Measurements from ENCODE around the gene MUC2. TPM values are rescaled to one million over a fixed set of nuclear protein-coding genes. Genes with fewer than 3 reads are reported as not detected.

The MUC2 gene
- total RNA-seq (1,000 to 10,000 TPM in 1 of 5 donors, 1 to 10 TPM in 1, under 1 TPM in 3; under 0.01 to 1,040 (median 0.45) TPM), polyA plus RNA-seq (not detected)
- long read RNA-seq, donor 1, result 0 reads
- long read RNA-seq, donor 2, result 0 reads
- long read RNA-seq, donor 3, result 0 reads
- long read RNA-seq, donor 4, result 0 reads
- long read RNA-seq, donor 5, result 0 reads
- long read RNA-seq, donor 6, result 0 reads
- long read RNA-seq, donor 7, result 0 reads
- long read RNA-seq, donor 8, result 0 reads
- long read RNA-seq, donor 9, result 0 reads
- long read RNA-seq, donor 10, result 0 reads

DNA sequence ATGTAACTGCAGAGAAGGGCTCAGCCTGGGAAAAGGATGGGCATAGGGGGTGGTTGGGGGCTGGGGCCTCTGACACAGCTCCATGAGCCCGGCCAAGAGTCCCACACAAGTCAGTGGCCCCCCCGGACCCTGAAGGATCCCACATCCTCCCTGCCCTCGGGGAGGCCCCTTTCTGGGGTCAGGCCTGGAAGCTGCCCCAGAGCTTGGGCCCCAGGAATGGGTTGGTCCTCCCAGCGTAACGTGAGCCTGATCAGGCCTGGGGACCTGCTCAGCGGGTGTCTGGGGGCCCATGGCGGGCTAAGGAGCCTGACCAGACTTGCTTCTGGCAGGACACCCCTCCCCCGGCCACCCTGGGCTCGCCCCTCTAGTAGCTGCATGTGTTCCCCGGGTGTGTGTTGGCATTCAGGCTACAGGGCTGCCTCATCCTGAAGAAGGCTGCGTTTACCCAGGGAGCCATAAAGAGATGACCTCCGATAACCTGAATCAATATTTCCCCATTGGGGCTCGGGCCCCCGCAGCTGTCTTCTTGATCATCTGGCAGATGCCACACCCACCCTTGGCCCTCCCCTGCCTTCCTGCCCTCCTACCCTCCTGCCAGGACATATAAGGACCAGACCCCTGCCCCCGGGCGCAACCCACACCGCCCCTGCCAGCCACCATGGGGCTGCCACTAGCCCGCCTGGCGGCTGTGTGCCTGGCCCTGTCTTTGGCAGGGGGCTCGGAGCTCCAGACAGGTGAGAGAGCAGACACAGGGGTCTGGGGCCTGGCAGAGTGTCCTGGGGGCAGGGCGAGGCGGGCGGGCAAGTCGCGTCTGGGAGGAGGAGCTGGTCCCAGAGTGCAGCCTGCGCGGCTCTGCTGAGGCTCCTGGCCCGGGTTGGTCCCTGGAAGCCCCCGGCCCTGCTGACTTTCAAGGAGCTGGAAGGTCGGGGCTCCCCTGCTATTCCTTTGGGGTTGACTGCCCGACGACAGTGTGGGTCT lies at the start of gene MUC2:
TSS of gene MUC2 (plus strand) at position 631 of the 978 bp plus-strand sequence.
- DNase-seq, result no peak
- 76 to 81% (median 77%) methylated on average over 17 to 32 of the region's 32 CpGs for WGBS, 5 donors
- H3K27ac ChIP-seq, result peak within 1 kb of the TSS in 1 of 5 donors; percentile 23

DNA sequence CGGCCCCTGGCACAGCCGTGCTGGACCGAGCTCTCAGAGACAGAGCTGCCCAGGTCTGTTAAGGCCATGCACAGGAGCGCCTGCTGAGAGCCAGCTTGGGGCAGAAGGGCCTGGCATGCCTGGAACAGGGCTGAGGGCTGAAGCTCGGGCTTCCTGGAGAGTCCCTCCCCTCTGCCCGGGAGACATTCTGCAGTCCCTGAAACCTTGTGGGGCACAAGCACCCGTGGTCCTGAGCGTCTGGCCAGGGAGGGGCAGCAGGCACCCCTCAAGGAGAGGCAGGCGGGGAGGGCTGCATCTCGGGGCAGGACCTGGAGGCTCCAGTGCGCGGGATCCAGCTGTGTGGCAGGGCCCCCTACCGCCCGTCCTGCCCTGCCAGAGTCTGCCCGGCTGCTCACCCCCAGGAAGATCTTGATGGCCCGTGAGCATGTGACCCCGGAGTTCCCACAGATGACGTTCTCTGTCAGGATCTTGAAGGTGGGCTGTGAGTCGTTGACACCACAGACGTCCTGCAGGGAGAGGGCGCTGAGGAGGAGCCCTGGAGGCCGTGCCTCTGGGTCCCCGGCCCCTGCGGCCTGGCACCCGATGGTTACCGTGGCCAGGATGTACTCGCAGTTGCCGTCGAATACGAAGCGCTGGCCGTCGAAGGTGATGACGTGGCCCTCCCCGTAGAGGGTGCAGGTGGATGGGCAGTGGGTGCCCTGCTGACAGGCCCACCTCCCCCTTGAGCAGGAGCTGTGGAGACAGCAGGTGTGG lies 49.1 kb upstream of the MUC2 start:
- no peak for TF ChIP-seq POLR2A (IDR thresholded peaks at IDR 0.05)
- peak in 1 of 3 donors; percentile 2 for TF ChIP-seq POLR2AphosphoS5 (IDR thresholded peaks at IDR 0.05)
- peaks cover 0 to 32% (median 12%) of the 10 kb centered on the region in 4 donors for H3K36me3 ChIP-seq
- intact Hi-C loops (cut with DNase I; ENCODE audit: low total_unique reads), result no loop called here
- no peak overlapping the region for H3K27ac ChIP-seq
- no peak for DNase-seq
- 50 to 69% (median 66%) methylated on average over 21 to 35 of the region's 35 CpGs for WGBS, 5 donors
- H3K9me3 ChIP-seq, result no peaks in the 10 kb centered on the region
- no peaks in the 10 kb centered on the region for H3K4me1 ChIP-seq
- H3K27me3 ChIP-seq, result peaks cover 0 to 71% (median 0%) of the 10 kb centered on the region in 3 donors
- H3K4me3 ChIP-seq, result no peak overlapping the region

More for the DNA sequence above, at the start of gene MUC2:
- TF ChIP-seq POLR2A (IDR thresholded peaks at IDR 0.05), result no peak
- no peak for TF ChIP-seq EP300 (IDR thresholded peaks at IDR 0.05)
- no peak for TF ChIP-seq POLR2AphosphoS5 (IDR thresholded peaks at IDR 0.05)
- TF ChIP-seq, protein P1, sequence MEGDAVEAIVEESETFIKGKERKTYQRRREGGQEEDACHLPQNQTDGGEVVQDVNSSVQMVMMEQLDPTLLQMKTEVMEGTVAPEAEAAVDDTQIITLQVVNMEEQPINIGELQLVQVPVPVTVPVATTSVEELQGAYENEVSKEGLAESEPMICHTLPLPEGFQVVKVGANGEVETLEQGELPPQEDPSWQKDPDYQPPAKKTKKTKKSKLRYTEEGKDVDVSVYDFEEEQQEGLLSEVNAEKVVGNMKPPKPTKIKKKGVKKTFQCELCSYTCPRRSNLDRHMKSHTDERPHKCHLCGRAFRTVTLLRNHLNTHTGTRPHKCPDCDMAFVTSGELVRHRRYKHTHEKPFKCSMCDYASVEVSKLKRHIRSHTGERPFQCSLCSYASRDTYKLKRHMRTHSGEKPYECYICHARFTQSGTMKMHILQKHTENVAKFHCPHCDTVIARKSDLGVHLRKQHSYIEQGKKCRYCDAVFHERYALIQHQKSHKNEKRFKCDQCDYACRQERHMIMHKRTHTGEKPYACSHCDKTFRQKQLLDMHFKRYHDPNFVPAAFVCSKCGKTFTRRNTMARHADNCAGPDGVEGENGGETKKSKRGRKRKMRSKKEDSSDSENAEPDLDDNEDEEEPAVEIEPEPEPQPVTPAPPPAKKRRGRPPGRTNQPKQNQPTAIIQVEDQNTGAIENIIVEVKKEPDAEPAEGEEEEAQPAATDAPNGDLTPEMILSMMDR (IDR thresholded peaks at IDR 0.05), result no peak
- intact Hi-C loops (cut with DNase I; ENCODE audit: low total_unique reads), result no loop called here
- Histone ChIP-seq H3K36me3 (no peaks in the 10 kb centered on the region), H3K27me3 (peaks cover 0 to 64% (median 0%) of the 10 kb centered on the region in 3 donors), H3K9me3 (no peaks in the 10 kb centered on the region), H3K4me3 (no peak within 1 kb of the TSS), H3K4me1 (peaks cover 5 to 25% (median 14%) of the 10 kb centered on the region in 4 donors)

DNA sequence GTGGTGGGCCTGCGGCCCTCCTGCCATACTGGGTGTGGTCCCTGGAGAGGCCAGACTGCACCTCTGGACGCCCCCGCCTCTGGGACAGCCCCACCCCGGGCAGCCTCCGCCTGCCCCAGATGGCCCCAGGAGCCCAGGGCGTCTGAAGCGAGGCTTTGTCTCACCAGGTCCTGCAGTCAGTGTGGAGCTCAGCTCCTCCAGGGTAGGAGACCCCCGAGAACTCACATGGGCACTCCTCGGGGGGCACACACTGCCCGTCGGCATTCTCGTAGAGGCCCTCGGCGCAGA lies 48.6 kb upstream of the MUC2 start:
- intact Hi-C loops (cut with DNase I; ENCODE audit: low total_unique reads), result no loop called here
- DNase-seq, result no peak

DNA sequence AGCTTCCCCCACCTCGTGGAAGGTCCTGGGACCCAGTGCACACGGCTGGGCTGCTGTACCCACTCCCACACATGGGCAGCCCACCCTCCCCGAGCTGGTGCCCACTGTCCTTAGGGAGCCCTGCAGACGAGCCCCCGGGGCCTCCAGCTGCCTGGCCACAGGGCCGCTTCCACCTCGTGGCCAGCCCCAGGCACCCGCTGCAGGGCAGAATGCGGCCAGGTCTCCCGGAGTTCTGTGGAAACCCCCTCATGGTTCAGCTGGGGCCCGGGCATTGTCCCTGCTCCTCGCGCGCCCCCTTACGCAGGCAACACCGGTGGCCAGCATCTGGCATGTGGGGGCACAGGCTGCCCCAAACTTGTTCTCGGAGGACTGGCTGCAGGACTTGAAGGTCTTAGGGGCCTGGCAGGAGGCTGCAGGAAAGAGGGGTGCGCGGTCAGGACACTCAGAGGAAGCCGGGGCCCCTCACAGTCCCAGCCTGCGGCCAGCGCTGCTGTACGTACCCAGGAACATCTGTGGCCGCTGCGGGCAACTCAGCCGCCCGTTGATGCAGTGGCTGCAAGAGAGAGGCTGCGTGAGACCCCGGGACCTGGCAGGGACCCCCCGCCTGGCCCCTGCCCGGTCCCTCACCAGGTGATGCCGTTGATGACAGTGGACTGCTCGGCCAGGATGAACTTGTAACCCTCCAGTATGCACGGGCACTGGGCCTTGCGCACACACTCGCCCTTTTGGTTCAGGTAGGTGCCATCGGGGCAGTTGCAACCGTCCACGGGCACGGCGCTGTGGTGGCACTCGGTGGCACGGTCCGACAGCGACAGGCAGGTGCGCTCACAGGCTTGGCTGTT lies 47.8 kb upstream of the MUC2 start:
- no peak for DNase-seq
- Histone ChIP-seq H3K9me3 (no peaks in the 10 kb centered on the region), H3K36me3 (peaks cover 0 to 32% (median 12%) of the 10 kb centered on the region in 4 donors), H3K27me3 (peaks cover 0 to 81% (median 0%) of the 10 kb centered on the region in 3 donors), H3K27ac (no peak overlapping the region), H3K4me3 (no peak overlapping the region), H3K4me1 (no peaks in the 10 kb centered on the region)
- intact Hi-C loops (cut with DNase I; ENCODE audit: low total_unique reads), result no loop called here
- TF ChIP-seq, protein P1 (IDR thresholded peaks at IDR 0.05), result no peak
- no peak for TF ChIP-seq POLR2A (IDR thresholded peaks at IDR 0.05)
- 68 to 87% (median 79%) methylated on average over 8 to 46 of the region's 46 CpGs for WGBS, 5 donors

More for the DNA sequence above, 48.6 kb upstream of the MUC2 start:
- Histone ChIP-seq H3K27me3 (peaks cover 0 to 76% (median 0%) of the 10 kb centered on the region in 3 donors), H3K27ac (no peak overlapping the region), H3K36me3 (peaks cover 0 to 32% (median 12%) of the 10 kb centered on the region in 4 donors), H3K4me3 (no peak overlapping the region), H3K9me3 (no peaks in the 10 kb centered on the region), H3K4me1 (no peaks in the 10 kb centered on the region)
- WGBS, 5 donors, result 61 to 82% (median 65%) methylated on average over 3 to 14 of the region's 14 CpGs
- TF ChIP-seq, protein P1 (IDR thresholded peaks at IDR 0.05), result no peak
- TF ChIP-seq POLR2AphosphoS5 (IDR thresholded peaks at IDR 0.05), result no peak
- no peak for TF ChIP-seq POLR2A (IDR thresholded peaks at IDR 0.05)
- TF ChIP-seq EP300 (IDR thresholded peaks at IDR 0.05), result no peak

Measured in stomach (tissue), 19 donors.